SK-N-SH (cell line): ENCODE measurements around the gene POU2AF2.

Source experiments
- CTCF ChIP-seq: fragments of 200-600 bp; sonication (generic); IDR thresholded peaks from 2 replicates; pipeline ENCODE4 v1.6.1; 2017; ENCODE audit warnings: antibody characterized with exemption, mild to moderate bottlenecking, moderate library complexity
- EP300 ChIP-seq, 2 experiments: IDR thresholded peaks; 2 replicates each; pipeline versions ENCODE4 v1.4.0 to v1.6.1; 2012; ENCODE audit warnings: borderline replicate concordance in 1 of 2, low read depth in 1 of 2, low read length in 1 of 2
- MAX ChIP-seq: IDR thresholded peaks from 2 replicates; pipeline ENCODE4 v1.4.0; 2012; ENCODE audit warnings: low read depth
- NRF1 ChIP-seq: IDR thresholded peaks from 2 replicates; pipeline ENCODE4 v1.6.1; 2012; ENCODE audit warnings: low read depth, mild to moderate bottlenecking, low read length
- POLR2AphosphoS5 ChIP-seq: IDR thresholded peaks from 2 replicates; pipeline ENCODE4 v1.6.1; 2012; ENCODE audit warnings: low read depth, low read length
- RCOR1 ChIP-seq: fragments of 150-350 bp; IDR thresholded peaks from 2 replicates; pipeline ENCODE4 v1.6.1; 2017; ENCODE audit warnings: antibody characterized with exemption, low read length
- REST ChIP-seq: IDR thresholded peaks from 2 replicates; pipeline ENCODE4 v1.6.1; 2012; ENCODE audit warnings: mild to moderate bottlenecking, low read depth, low read length, moderate library complexity
- RFX5 ChIP-seq: IDR thresholded peaks from 2 replicates; pipeline ENCODE4 v1.6.1; 2012; ENCODE audit warnings: mild to moderate bottlenecking, improper control_type of control experiment, low read length
- SIN3A ChIP-seq: IDR thresholded peaks from 2 replicates; pipeline ENCODE4 v1.6.1; 2012; ENCODE audit warnings: low read depth, mild to moderate bottlenecking, low read length, moderate library complexity, borderline replicate concordance
- SMC3 ChIP-seq: IDR thresholded peaks from 2 replicates; pipeline ENCODE4 v1.6.1; 2012; ENCODE audit warnings: low read depth, low read length, improper control_type of control experiment
- USF2 ChIP-seq: fragments of 150-350 bp; IDR thresholded peaks from 2 replicates; pipeline ENCODE4 v1.6.1; 2017; ENCODE audit warnings: antibody characterized with exemption, low read length, low read depth, borderline replicate concordance

- no peak for TF ChIP-seq MAX
- TF ChIP-seq CTCF, result no peak
- no peak for TF ChIP-seq RCOR1
- no peak for TF ChIP-seq POLR2AphosphoS5
- TF ChIP-seq SMC3, result no peak
- no peak for TF ChIP-seq EP300 (IDR thresholded peaks at IDR 0.05; ENCODE audit: borderline replicate concordance in 1 of 2, low read depth in 1 of 2, low read length in 1 of 2)
- TF ChIP-seq USF2, result no peak
- no peak for TF ChIP-seq RFX5
- no peak for TF ChIP-seq NRF1
- no peak for TF ChIP-seq REST
- TF ChIP-seq SIN3A, result no peak
These were observed 62.1 kb downstream of the POU2AF2 start for GRCh38 chr11:111307472-111308108.
